Stimulated activated CD4-positive, alpha-beta T cell treated with anti-CD3 and anti-CD28 coated beads, Interleukin-15, amount 100 ng/mL, for 48 hours (primary cell): Measurements from ENCODE around the gene RAD9A.

ENCODE experiments used
- DNase-seq, 2 donors: peaks; one replicate each; pipeline ENCODE4 v3.0.0-alpha.2; 2020; ENCODE audit warnings: low read depth in 2 of 2

The RAD9A gene

DNA sequence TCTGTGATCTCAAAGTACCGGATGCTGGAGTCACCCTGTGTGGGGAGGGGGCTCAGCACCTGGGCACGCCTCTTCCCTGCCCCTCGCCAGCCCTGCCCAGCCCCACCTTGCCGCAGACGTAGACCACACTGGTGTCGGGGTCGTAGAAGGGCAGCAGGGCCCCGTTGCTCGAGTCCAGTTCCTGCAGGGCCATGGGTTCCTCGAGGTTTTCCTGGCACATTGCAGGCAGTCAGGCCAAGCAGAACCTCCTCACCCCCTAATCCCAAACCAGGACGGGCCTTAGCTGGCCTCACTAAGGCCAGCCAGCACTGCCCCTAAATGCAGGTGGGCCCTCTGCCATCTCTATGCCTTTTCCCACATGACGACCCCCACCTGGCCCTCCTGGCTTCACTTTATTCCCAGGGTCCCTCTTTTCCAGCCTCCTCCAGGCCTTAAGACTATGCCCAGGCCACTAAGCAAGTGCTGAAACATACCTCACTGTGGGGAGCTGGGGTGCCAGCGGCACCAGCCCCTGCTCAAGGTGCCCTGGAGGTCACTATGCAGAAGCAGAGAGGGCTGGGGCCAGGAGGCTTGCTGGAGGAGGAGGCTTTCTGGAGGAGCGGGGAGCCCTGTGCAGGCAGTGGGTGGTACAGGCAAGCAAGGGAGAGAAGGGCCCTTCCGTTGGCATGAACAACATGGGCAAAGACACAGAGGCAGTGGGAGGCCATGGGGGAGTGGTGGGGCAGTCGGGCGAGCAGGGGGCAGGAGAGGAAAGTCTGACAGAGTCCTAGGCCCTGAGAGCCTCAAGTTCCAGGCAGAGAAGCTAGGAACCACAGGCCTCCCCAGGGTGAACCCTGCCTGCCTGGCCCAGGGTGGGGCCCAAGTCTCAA, 48.7 kb downstream of the RAD9A start:
- no peak for DNase-seq

DNA sequence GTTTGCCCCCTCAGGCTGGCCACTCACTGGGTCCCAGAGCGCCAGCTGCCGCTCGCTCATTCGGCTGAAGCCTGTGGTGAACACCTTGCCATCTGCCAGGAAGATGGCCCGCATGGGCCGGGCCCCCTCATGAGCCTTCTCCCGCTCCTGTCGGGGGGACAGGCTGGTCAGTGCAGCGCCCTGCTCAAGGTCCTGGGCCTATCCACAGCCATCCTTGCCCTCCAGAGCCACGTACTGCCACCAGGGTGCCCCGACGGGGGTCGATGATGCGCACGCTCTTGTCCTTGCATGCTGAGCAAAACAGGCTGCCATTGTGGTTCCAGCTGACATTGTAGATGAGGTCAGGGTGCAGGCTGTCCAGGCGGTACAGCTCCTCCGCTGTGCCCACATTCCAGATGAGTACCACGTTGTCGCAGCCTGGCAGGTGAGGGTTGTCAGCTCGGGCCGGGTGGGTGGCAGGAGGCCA, 49.3 kb downstream of the RAD9A start:
- DNase-seq = no peak

DNA sequence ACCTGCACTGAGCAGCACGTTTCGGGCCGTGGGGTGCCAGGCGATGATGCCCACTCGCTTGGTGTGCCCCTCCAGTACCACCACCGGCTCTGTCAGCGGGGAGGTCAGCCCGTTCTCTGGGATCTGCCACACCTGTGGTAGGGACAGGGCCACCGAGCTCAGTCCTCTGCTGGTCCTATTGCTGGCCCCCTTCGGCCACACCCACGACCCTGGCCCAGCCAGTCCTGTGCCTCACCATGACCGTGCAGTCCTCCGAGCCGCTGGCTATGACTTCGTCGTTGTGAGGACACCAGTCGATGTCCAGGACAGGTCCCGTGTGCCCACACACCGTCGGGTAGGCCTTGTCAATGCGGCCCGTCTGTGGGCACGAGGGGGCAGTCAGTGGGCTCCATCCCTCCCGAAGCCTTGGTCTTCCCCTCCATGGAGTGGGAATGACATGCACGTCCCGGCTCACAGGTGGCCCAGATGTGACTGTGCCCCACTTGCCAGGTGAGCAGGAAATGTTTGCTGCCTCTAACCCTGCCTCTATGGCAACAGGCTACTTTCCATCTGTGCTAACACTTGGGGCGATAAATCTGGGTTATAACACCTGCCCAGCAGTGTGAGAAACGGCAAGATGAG, 50.1 kb downstream of the RAD9A start:
- DNase-seq = no peak

DNA sequence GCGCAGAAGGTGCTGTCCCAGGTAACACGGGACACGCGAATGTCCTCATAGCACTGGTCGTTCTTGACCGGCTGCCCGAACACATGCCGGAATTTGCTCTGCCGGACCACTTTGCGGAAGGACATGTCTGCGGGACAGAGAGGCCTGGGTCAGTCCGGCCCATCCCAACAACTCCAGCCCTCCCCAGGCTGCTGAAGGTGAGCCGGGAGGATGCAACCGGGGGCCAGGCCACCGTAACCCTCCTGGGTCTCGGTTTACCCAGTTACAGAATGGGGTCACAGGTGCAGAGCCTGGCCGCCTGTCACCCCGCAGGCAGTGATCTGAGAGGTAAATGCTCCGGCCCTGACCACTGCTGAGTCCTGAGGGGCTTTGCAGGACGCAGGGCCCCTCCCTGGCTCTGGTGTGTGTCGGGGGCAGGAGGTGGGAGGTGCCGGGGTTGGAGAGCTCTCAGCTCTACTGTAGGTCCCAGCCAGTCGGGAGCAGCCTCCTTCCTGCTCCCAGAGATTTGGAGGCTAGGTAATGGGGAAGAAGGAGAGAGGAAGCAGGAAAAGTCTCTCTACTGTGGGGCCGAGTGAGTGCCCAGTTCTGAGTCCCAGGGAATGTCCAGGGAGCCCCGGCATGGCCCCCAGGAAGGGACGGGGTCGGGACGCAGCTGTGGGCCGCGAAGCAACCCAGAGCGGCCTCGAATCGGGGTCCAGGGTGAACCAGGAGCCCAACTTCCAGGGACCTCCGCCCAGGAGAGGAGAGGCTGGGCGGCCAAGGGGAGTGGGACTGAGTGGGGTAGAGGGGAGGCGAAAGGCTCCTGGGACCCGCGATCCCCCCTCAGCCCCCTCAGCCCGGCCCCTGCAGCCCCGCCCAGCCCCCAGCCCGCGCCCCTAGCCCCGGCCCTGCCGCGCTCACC, 51.0 kb downstream of the RAD9A start:
- no peak for DNase-seq

DNA sequence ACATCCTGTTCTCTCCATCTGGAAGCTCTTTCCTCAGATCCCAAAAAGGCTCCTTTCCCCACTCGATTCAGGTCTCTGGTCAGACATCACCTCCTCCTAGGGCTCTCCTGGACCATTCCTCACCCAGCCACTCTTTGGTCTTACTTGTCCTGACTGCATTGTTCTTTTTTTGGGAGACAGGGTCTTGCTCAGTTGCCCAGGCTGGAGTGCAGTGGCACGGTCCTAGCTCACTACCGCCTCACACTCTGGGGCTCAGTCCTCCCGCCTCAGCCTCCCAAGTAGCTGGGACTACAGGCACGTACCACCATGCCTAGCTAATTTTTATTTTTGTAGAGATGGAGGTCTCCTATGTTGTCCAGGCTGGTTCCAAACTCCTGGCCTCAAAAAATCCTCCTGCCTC, 53.7 kb downstream of the RAD9A start:
- no peak for DNase-seq
